ENCODE measurements around the gene SCNN1A. TPM values are rescaled to one million over a fixed set of nuclear protein-coding genes. Genes with fewer than 3 reads are reported as not detected.
A peak's percentile ranks its signal among the peaks of the same experiment; 100 is the strongest.

Gene SCNN1A
- total RNA-seq, 1 experiment from 2014 or later, result 0.07 TPM

DNA sequence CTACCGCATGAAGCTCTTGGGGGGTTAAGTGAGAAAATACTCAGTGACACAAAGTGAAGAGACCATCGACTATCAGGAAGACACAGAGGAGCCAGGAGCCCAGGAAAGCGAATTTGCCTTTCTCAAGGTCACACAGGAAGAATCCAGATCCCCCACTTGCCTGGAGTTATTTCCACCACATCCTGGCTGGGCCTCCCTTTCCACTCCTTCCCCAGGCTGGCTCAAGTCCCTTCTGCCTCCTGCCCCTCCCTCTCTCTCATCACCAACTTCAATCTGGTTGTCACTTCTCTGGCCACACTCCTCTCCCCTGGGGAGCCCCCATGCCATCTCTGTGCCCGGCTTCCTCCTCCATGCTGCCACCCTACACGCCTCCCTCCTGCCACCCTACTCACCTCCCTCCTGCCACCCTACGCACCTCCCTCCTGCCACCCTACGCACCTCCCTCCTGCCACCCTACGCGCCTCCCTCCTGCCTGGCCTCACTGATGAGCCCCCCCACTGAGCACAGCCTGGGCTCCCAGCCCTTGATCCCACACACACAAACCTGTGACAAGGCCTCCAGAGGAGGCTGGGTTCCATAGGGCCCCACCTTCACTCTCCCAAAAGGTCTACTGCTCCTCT lies 6.3 kb downstream of the SCNN1A start:
- DNase-seq (ENCODE audit: low spot score), result peak; percentile 51

GRCh38 chr12:6367969-6368892 lies 7.1 kb downstream of the SCNN1A start:
- peak; percentile 32 for DNase-seq (ENCODE audit: low spot score)

- DNase-seq (ENCODE audit: low spot score), result no peak
These were observed 8.0 kb downstream of the SCNN1A start for GRCh38 chr12:6367065-6367968.

DNA sequence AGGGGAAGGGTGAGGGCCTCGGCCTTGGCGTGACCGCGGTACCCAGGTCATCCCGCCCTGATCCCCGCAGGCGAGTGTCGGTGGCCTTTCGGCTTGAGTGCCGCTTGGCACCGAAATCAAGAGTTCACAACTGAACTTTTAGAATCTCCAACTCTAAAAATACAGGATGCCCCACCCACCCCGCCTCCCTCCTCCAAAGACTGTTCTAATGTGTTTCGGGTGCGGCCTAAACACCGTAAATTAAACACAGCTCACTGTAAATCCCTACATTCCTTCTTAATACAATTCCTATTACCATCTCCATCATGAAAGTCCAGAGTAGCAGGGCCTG lies 11.4 kb downstream of the SCNN1A start:
- no peak for DNase-seq (ENCODE audit: low spot score)

GRCh38 chr12:6363330-6364043 lies 11.9 kb downstream of the SCNN1A start:
- DNase-seq (ENCODE audit: low spot score), result no peak

DNA sequence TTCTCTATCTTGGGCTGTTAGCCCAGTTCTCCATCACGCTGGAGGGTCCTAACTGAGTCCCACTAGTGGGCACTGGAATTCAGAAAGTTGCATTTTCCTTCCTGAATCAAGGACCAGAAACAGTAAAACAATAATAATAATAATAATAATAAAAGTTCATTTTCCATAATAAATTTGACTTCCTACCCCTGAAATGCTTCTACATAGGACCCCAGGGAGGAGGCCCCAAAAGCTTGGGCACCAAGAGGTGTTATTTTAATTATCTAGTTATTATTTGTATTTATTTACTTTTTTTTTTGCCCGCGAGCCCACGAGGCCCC lies 12.4 kb downstream of the SCNN1A start:
- no peak for DNase-seq (ENCODE audit: low spot score)

DNA sequence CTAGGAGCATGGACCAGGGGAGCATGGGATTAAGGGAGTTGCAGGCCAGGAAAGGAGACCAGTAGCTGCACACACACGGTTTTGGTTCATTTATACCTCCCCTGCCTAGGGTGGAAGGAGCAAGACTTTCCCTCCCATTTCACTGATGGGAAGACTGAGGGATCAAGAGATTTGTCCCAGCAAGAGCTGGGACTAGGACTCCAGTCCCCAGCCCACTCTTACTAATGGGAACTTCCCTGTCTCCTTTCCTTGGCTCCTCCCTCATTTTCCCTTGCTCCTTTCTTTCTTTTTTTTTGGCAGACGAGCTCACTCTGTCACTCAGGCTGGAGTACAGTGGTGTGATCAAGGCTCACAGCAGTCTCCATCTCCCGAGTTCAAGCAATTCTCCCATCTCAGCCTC lies 13.0 kb downstream of the SCNN1A start:
- DNase-seq (ENCODE audit: low spot score), result peak; percentile 58

DNA sequence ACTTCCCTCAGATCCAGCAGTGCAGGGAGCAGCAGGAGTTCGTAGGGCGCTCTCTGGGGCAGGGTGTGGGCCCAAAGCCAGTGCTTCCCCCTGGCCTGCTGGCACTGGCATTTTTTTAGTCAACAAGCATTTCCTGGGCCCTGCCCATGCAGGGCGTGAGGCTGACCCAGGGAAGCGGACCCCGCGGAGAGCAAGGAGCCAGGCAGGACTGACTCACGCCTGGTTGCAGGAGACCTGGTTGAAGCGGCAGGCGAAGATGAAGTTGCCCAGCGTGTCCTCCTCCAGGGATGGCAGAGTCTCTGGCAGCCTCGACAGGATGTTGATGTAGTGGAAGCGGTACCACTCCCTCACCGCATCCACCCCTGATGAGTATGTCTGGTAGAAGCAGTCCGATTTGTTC lies 13.5 kb downstream of the SCNN1A start:
- DNase-seq (ENCODE audit: low spot score), result peak; percentile 90

GRCh38 chr12:6360578-6361490 lies 14.5 kb downstream of the SCNN1A start:
- no peak for DNase-seq (ENCODE audit: low spot score)

GRCh38 chr12:6360080-6360571 lies 15.2 kb downstream of the SCNN1A start:
- no peak for DNase-seq (ENCODE audit: low spot score)

DNA sequence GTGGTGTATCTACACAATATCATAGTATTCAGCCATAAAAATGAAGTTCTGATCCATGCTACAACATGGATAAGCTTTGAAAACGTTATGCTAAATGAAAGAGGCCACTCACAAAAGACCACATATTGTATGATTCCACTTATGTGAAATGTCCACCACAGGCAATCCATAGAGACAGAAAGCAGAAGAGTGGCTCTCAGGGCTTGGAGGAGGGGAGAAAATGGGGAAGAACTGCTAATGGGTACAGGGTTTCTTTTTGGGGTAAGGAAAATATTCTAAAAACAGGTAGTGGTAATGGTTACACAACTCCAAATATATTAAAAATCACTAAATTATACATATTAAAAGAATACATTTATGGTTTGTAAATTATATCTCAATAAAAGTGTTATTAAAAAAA lies 16.5 kb downstream of the SCNN1A start:
- DNase-seq (ENCODE audit: low spot score), result no peak

- DNase-seq (ENCODE audit: low spot score), result no peak
These were observed 19.0 kb downstream of the SCNN1A start for GRCh38 chr12:6356374-6356820.

DNA sequence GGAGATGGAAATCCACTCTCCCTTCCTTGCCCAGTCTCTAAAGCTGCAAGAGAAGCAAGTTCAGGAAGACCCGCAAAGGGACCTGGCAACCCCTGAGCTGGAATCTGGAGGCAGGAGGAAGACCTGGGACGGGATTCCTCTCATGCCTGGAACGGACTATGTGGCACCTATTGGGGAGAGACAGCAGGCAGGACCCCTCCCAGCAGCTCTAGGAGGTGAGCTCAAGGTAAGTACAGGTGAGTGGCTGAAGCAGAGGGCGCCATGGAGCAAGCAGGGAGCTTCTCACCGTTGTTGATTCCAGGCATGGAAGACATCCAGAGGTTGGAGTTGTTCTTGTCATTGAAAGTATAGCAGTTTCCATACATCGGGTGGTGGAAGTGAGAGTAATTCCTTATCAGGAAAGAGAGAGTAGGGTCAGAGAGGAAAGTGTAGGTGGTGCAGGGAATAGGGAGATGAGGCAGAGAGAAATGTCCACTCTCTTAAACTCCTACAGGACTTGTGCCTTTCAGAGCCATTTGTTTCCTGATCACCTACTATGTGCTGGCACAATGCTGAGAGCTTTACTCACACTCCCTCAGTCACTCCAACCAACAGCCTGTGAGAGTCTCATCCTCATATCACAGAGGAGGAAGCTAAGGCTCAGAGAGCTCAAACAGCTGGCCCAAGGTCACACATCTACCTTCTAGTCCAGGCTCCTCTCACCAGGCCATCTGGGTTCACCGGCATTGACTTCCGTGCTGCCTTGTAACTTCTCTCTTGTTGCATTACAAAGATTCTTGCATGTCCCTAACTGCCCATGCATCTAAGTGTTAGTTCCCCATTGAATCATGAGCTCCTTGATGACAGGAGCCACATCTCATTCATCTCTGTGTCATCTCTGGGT lies 19.6 kb downstream of the SCNN1A start:
- no peak for DNase-seq (ENCODE audit: low spot score)

DNA sequence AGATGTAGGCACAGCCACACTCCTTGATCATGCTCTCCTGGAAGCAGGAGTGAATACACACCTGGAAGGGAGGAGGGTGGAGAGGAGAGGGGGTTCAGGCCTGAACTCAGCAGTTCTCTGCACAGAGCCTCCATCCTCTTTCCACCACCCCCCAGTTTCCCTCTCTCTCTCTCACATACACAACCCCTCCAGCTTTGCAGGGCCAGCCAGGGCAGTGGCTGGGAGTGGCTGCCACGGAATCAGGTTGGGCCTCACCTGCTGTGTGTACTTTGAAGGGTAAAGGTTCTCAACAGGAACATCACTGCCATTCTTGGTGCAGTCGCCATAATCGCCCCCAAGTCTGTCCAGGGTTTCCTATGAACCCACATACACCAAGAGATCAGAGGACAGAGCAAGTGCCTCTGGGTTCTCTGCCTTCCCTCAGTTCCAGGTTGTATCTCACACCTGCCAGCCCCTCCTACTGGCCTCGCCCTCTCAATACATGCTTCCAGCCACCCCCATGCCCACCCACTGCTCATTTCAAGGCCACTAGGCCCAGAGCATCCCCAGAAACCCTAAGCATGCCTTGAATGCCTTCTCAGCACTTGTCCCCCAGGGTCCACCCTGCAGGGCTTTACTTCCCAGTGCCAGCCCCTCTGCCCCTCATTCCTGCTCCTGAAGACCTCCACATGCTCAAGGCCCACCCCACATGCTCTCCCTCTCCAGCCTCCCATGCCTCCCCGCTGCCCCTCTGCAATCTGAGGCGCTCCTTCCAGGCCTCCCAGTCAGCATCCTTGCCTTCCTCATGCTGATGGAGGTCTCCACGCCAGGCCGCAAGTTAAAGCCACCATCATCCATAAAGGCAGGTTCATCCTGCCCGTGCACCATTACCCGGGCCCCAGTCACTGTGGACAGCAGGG lies 20.6 kb downstream of the SCNN1A start:
- DNase-seq (ENCODE audit: low spot score), result no peak

- no peak for DNase-seq (ENCODE audit: low spot score)
These were observed 22.9 kb downstream of the SCNN1A start for GRCh38 chr12:6352193-6353173.

GRCh38 chr12:6351622-6352021 lies 23.7 kb downstream of the SCNN1A start:
- DNase-seq (ENCODE audit: low spot score), result no peak

All from A172 (cell line).